Endothelial cell of umbilical vein (primary cell): Measurements from ENCODE around the gene MAML3. TPM values are rescaled to one million over a fixed set of nuclear protein-coding genes. Genes with fewer than 3 reads are reported as not detected.

Experiments used
- BruUV-seq: library from RNA; stranded (reverse); fragments of 400-500 nt; replicated peaks from 2 replicates; lab custom pipeline; 2021; lab: Mats Ljungman, UMichigan
- CTCF ChIA-PET: fragments of 300-600, 350-600 bp; sonication (Branson Sonifier 250); formaldehyde crosslinking; loops from one replicate; lab custom pipeline; 2021; ENCODE audit warnings: antibody characterized with exemption, inconsistent platforms; lab: Charles Lee
- POLR2A ChIA-PET: fragments of 300-600, 350-600 bp; sonication (Branson Sonifier 250); formaldehyde crosslinking; loops from one replicate; lab custom pipeline; 2021; ENCODE audit warnings: antibody characterized with exemption, inconsistent platforms; lab: Charles Lee
- DNase-seq: peaks from one replicate; pipeline ENCODE4 v3.0.0-alpha.2; 2011; ENCODE audit warnings: low read depth, low spot score
- FAIRE-seq: peaks from 2 replicates; lab custom pipeline; 2011; peaks lifted over from hg19 to GRCh38; lab: Jason Lieb, UNC
- H2AFZ ChIP-seq: 2 replicates; pipeline ENCODE4 v1.6.0; 2012; ENCODE audit warnings: low read depth, low read length, control low read depth, inconsistent platforms
- H3K27ac ChIP-seq: 2 replicates; pipeline ENCODE4 v1.5.1; 2011; ENCODE audit warnings: low read depth, mild to moderate bottlenecking, control low read depth, low read length, moderate library complexity; ENCODE audit not compliant: insufficient read depth
- H3K27me3 ChIP-seq, 2 experiments: 2 replicates each; pipeline versions ENCODE4 v1.6.0 to v1.6.1; 2011; ENCODE audit warnings: low read length in 2 of 2, mixed read lengths in 1 of 2; ENCODE audit not compliant: control insufficient read depth in 2 of 2, insufficient read depth in 2 of 2
- H3K36me3 ChIP-seq, 2 experiments: 2 replicates in 1 of 2; 3 replicates in 1 of 2; pipeline ENCODE4 v1.5.1; 2011; ENCODE audit warnings: low read length in 2 of 2, mild to moderate bottlenecking in 1 of 2, moderate library complexity in 1 of 2; ENCODE audit not compliant: control insufficient read depth in 2 of 2, insufficient read depth in 2 of 2; ENCODE audit errors: extremely low read depth in 1 of 2
- H3K4me1 ChIP-seq: 3 replicates; pipeline ENCODE4 v1.5.1; 2011; ENCODE audit warnings: mild to moderate bottlenecking, low read length; ENCODE audit not compliant: control insufficient read depth, insufficient read depth; ENCODE audit errors: extremely low read depth
- H3K4me2 ChIP-seq: 2 replicates; pipeline ENCODE4 v1.6.1; 2011; ENCODE audit warnings: low read length, control low read depth, mixed read lengths; ENCODE audit not compliant: insufficient read depth
- H3K4me3 ChIP-seq, 3 experiments: fragments of 200-600 bp in 1 of 3; sonication (generic), shearing (Covaris generic) in 1 of 3; replicated peaks in 1 of 3; 2 replicates each; pipeline ENCODE4 v1.5.1; 2011 to 2016; ENCODE audit warnings: control low read depth in 3 of 3, low read length in 3 of 3, mild to moderate bottlenecking in 2 of 3, inconsistent platforms in 1 of 3, low read depth in 1 of 3, moderate library complexity in 1 of 3; ENCODE audit not compliant: insufficient read depth in 1 of 3
- H3K79me2 ChIP-seq: 2 replicates; pipeline ENCODE4 v1.6.0; 2012; ENCODE audit warnings: low read length, inconsistent platforms; ENCODE audit not compliant: control insufficient read depth, insufficient read depth
- H3K9ac ChIP-seq: replicated peaks from 2 replicates; pipeline ENCODE3; 2011; ENCODE audit warnings: low read length, control low read depth; ENCODE audit not compliant: insufficient read depth; ENCODE audit errors: extremely low read depth
- H3K9me1 ChIP-seq: replicated peaks from 3 replicates; pipeline ENCODE4 v1.6.0; 2011; ENCODE audit warnings: mild to moderate bottlenecking, low read length; ENCODE audit not compliant: control insufficient read depth, insufficient read depth; ENCODE audit errors: extremely low read depth
- H3K9me3 ChIP-seq: replicated peaks from 2 replicates; pipeline ENCODE4 v1.5.1; 2012; ENCODE audit warnings: low read length, inconsistent platforms; ENCODE audit not compliant: control insufficient read depth, insufficient read depth
- H4K20me1 ChIP-seq: replicated peaks from 2 replicates; pipeline ENCODE3; 2011; ENCODE audit warnings: mild to moderate bottlenecking, low read length; ENCODE audit not compliant: control insufficient read depth, insufficient read depth; ENCODE audit errors: extremely low read depth
- EZH2 ChIP-seq: IDR thresholded peaks from 2 replicates; pipeline ENCODE4 v1.6.1; 2012; ENCODE audit warnings: borderline replicate concordance, low read depth, mild to moderate bottlenecking, moderate library complexity, low read length, inconsistent platforms; ENCODE audit not compliant: severe bottlenecking
- FOS ChIP-seq: IDR thresholded peaks from 2 replicates; pipeline ENCODE4 v1.6.1; 2011; ENCODE audit warnings: mild to moderate bottlenecking, low read length, moderate library complexity, borderline replicate concordance; ENCODE audit not compliant: insufficient read depth
- GATA2 ChIP-seq: IDR thresholded peaks from 2 replicates; pipeline ENCODE4 v1.7.0; 2011; ENCODE audit warnings: low read depth, mild to moderate bottlenecking, moderate library complexity, mixed read lengths, low read length; ENCODE audit not compliant: insufficient read length, insufficient read depth
- JUN ChIP-seq: IDR thresholded peaks from 2 replicates; pipeline ENCODE4 v1.6.1; 2011; ENCODE audit warnings: borderline replicate concordance, low read depth; ENCODE audit not compliant: insufficient read length, insufficient read depth
- MYC ChIP-seq: IDR thresholded peaks from one replicate; pipeline ENCODE4 v1.6.1; 2011; ENCODE audit warnings: mild to moderate bottlenecking, low read depth, low read length
- POLR2A ChIP-seq: IDR thresholded peaks from 2 replicates; pipeline ENCODE4 v1.6.1; 2012; ENCODE audit warnings: low read depth, mild to moderate bottlenecking, control low read depth, low read length
- POLR2AphosphoS5 ChIP-seq: IDR thresholded peaks from 2 replicates; pipeline ENCODE4 v1.6.1; 2012; ENCODE audit warnings: low read depth, mild to moderate bottlenecking, control low read depth, low read length, moderate library complexity; ENCODE audit not compliant: insufficient read depth
- dilution Hi-C: fragments of 300-500 bp; cut with MboI; formaldehyde crosslinking; loops from one replicate; pipeline ENCODE4 v1.15.0; 2019; ENCODE audit warnings: low sequenced_read_pairs; ENCODE audit not compliant: extremely low pct_ligation_motif_present
- intact Hi-C: fragments of 100-400 bp; cut with micrococcal nuclease; formaldehyde crosslinking; loops from one replicate; pipeline ENCODE4 v1.10.0; 2022
- polyA plus RNA-seq, 4 experiments: library from polyadenylated mRNA; depleted of rRNA in 3 of 4; stranded (reverse) in 3 of 4; unstranded in 1 of 4; fragments of >200 nt; gene quantifications; 2 replicates each; pipeline versions ENCODE4 v1.2.1 to v1.2.3, GENCODE V29; 2011 to 2012; ENCODE audit warnings: missing spikeins in 1 of 4
- total RNA-seq: library from RNA; stranded (reverse); gene quantifications from 2 replicates; pipeline ENCODE4 v1.2.3, GENCODE V29; 2021
- TF ChIP-seq, protein P1 (sequence below), 2 donors: IDR thresholded peaks; 1 replicate in 1 of 2; 2 replicates in 1 of 2; pipeline ENCODE4 v1.5.1; 2011; ENCODE audit warnings: low read length in 2 of 2, mild to moderate bottlenecking in 2 of 2, moderate library complexity in 2 of 2, control low read depth in 1 of 2, inconsistent platforms in 1 of 2, low read depth in 1 of 2; ENCODE audit not compliant: insufficient read depth in 1 of 2; ENCODE audit errors: extremely low read depth in 1 of 2
- TF ChIP-seq, protein P2 (sequence below): IDR thresholded peaks from 2 replicates; pipeline ENCODE4 v1.6.1; 2011; ENCODE audit not compliant: insufficient read depth, insufficient read length

Gene MAML3
- total and polyA plus RNA-seq, 2 donors (not counting 3 experiments of a cell fraction or from before 2014, with no cell fraction given) = 14.0 to 20.3 TPM

DNA sequence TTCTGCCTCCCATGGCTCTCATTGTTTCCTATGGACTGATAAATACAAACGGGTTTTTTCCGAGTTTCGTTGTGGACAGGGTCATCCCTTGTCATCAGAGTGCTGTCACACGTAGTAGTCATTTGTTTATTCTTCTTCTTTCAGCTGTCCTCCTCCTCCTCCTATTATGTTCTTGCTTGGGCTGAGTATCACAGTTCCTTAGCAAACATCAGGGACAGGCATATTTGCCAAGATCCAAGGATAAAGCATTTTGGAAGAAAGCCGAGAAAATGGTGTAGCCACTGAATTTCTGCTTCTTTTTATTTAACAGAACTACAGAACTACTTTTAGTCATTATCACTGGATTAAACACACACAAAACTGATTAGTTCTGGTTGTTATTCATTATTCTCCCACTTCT lies 167.9 kb downstream of the MAML3 start:
- Histone ChIP-seq H4K20me1 (no peaks in the 10 kb centered on the region), H3K36me3 (no peaks in the 10 kb centered on the region), H2AFZ (no peak overlapping the region), H3K27ac (no peak overlapping the region), H3K27me3 (no peaks in the 10 kb centered on the region), H3K4me3 (no peak overlapping the region), H3K79me2 (peaks cover 2% of the 10 kb centered on the region), H3K9me3 (no peaks in the 10 kb centered on the region), H3K4me1 (peaks cover 17% of the 10 kb centered on the region), H3K9me1 (no peaks in the 10 kb centered on the region), H3K4me2 (no peak overlapping the region), H3K9ac (no peak overlapping the region)
- BruUV-seq = no TSS peak
- dilution Hi-C loops (no loop called here), intact Hi-C loops (loop anchor here (5.0 kb wide), 1 partner anchor 74 kb away; no protein-coding TSS in a partner anchor)
- CTCF ChIA-PET = interaction anchor here (1.3 kb wide), 1 partner anchor 13 kb away, joined by 3 read pairs; no protein-coding TSS in a partner anchor
- no peak for FAIRE-seq
- POLR2A ChIA-PET = no interaction called here
- TF ChIP-seq EZH2 = no peak
- TF ChIP-seq, protein P1, sequence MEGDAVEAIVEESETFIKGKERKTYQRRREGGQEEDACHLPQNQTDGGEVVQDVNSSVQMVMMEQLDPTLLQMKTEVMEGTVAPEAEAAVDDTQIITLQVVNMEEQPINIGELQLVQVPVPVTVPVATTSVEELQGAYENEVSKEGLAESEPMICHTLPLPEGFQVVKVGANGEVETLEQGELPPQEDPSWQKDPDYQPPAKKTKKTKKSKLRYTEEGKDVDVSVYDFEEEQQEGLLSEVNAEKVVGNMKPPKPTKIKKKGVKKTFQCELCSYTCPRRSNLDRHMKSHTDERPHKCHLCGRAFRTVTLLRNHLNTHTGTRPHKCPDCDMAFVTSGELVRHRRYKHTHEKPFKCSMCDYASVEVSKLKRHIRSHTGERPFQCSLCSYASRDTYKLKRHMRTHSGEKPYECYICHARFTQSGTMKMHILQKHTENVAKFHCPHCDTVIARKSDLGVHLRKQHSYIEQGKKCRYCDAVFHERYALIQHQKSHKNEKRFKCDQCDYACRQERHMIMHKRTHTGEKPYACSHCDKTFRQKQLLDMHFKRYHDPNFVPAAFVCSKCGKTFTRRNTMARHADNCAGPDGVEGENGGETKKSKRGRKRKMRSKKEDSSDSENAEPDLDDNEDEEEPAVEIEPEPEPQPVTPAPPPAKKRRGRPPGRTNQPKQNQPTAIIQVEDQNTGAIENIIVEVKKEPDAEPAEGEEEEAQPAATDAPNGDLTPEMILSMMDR (IDR thresholded peaks at IDR 0.05; ENCODE audit: extremely low read depth in 1 of 2, insufficient read depth in 1 of 2, low read depth in 1 of 2, low read length in 2 of 2) = no peak
- TF ChIP-seq MYC = no peak
- TF ChIP-seq POLR2A = no peak
- TF ChIP-seq POLR2AphosphoS5 = no peak
- no peak for TF ChIP-seq GATA2
- TF ChIP-seq JUN = no peak
- TF ChIP-seq, protein P2, sequence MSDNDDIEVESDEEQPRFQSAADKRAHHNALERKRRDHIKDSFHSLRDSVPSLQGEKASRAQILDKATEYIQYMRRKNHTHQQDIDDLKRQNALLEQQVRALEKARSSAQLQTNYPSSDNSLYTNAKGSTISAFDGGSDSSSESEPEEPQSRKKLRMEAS = no peak
- TF ChIP-seq FOS = no peak
- DNase-seq = no peak
